H9 (cell line): ENCODE data around the gene JPT2. TPM values are rescaled to one million over a fixed set of nuclear protein-coding genes. Genes with fewer than 3 reads are reported as not detected.

Experiments used
- DNase-seq: peaks from one replicate; pipeline ENCODE4 v3.0.0-alpha.2; 2017
- H2AFZ ChIP-seq: one replicate; pipeline ENCODE4 v1.6.1; 2013; ENCODE audit warnings: mild to moderate bottlenecking, low read length, control low read depth, moderate library complexity
- H2AK5ac ChIP-seq: 2 replicates; pipeline ENCODE4 v1.6.1; 2013; ENCODE audit warnings: low read length, control low read depth, mixed read lengths; ENCODE audit not compliant: insufficient read length
- H2BK120ac ChIP-seq: one replicate; pipeline ENCODE4 v1.6.1; 2013; ENCODE audit warnings: low read depth, mild to moderate bottlenecking, low read length, control low read depth, inconsistent platforms; ENCODE audit not compliant: poor library complexity, severe bottlenecking
- H2BK12ac ChIP-seq: 2 replicates; pipeline ENCODE4 v1.6.1; 2013; ENCODE audit warnings: low read length, control low read depth, mixed read lengths, low read depth; ENCODE audit not compliant: insufficient read length
- H2BK15ac ChIP-seq: 2 replicates; pipeline ENCODE4 v1.6.1; 2013; ENCODE audit warnings: low read depth, low read length, control low read depth
- H2BK20ac ChIP-seq: one replicate; pipeline ENCODE4 v1.6.1; 2013; ENCODE audit warnings: low read depth, mild to moderate bottlenecking, low read length, control low read depth, inconsistent platforms; ENCODE audit not compliant: poor library complexity, severe bottlenecking
- H2BK5ac ChIP-seq: 2 replicates; pipeline ENCODE4 v1.6.1; 2013; ENCODE audit warnings: low read length, control low read depth, mixed read lengths; ENCODE audit not compliant: insufficient read length
- H3K14ac ChIP-seq: 2 replicates; pipeline ENCODE4 v1.6.1; 2013; ENCODE audit warnings: low read length, control low read depth; ENCODE audit not compliant: insufficient read depth
- H3K18ac ChIP-seq: 2 replicates; pipeline ENCODE4 v1.6.1; 2013; ENCODE audit warnings: low read depth, mild to moderate bottlenecking, mixed read lengths, low read length, control low read depth; ENCODE audit not compliant: insufficient read length
- H3K23ac ChIP-seq: 2 replicates; pipeline ENCODE4 v1.6.1; 2013; ENCODE audit warnings: low read length, control low read depth, mixed read lengths, low read depth; ENCODE audit not compliant: insufficient read length
- H3K23me2 ChIP-seq: 2 replicates; pipeline ENCODE4 v1.6.1; 2013; ENCODE audit warnings: low read depth, mild to moderate bottlenecking, mixed read lengths, low read length, control low read depth; ENCODE audit not compliant: insufficient read length, poor library complexity, severe bottlenecking
- H3K27ac ChIP-seq: 2 replicates; pipeline ENCODE4 v1.5.1; 2013; ENCODE audit warnings: low read length, control low read depth, mixed read lengths, low read depth; ENCODE audit not compliant: insufficient read length
- H3K27me3 ChIP-seq: 2 replicates; pipeline ENCODE4 v1.6.1; 2013; ENCODE audit warnings: low read length, control low read depth, inconsistent platforms; ENCODE audit not compliant: insufficient read depth
- H3K4ac ChIP-seq: 2 replicates; pipeline ENCODE4 v1.6.1; 2013; ENCODE audit warnings: low read depth, mild to moderate bottlenecking, control low read depth, inconsistent platforms, low read length, moderate library complexity
- H3K4me1 ChIP-seq: 2 replicates; pipeline ENCODE4 v1.6.1; 2013; ENCODE audit warnings: low read length, control low read depth, inconsistent platforms; ENCODE audit not compliant: insufficient read depth
- H3K4me2 ChIP-seq: 2 replicates; pipeline ENCODE4 v1.6.1; 2013; ENCODE audit warnings: low read length, control low read depth, mixed read lengths; ENCODE audit not compliant: insufficient read length, insufficient read depth
- H3K56ac ChIP-seq: 2 replicates; pipeline ENCODE4 v1.6.1; 2013; ENCODE audit warnings: low read depth, mild to moderate bottlenecking, mixed read lengths, low read length, control low read depth; ENCODE audit not compliant: insufficient read length
- H3K79me1 ChIP-seq: 2 replicates; pipeline ENCODE4 v1.6.1; 2013; ENCODE audit warnings: low read depth, mild to moderate bottlenecking, moderate library complexity, low read length, control low read depth, inconsistent platforms; ENCODE audit not compliant: insufficient read depth, poor library complexity, severe bottlenecking
- H3K79me2 ChIP-seq: 2 replicates; pipeline ENCODE4 v1.6.1; 2013; ENCODE audit warnings: low read length, control low read depth, inconsistent platforms; ENCODE audit not compliant: insufficient read depth
- H3K9ac ChIP-seq: 2 replicates; pipeline ENCODE4 v1.6.1; 2013; ENCODE audit warnings: low read length, control low read depth, mixed read lengths; ENCODE audit not compliant: insufficient read length; ENCODE audit errors: extremely low read depth
- H3K9me3 ChIP-seq: one replicate; pipeline ENCODE4 v1.6.1; 2013; ENCODE audit warnings: low read depth, low read length, inconsistent platforms; ENCODE audit not compliant: control insufficient read depth
- H3T11ph ChIP-seq: one replicate; pipeline ENCODE4 v1.6.1; 2013; ENCODE audit warnings: mild to moderate bottlenecking, low read length, control low read depth, inconsistent platforms
- H4K20me1 ChIP-seq: one replicate; pipeline ENCODE4 v1.6.1; 2013; ENCODE audit not compliant: control insufficient read depth, insufficient read length, insufficient read depth
- H4K5ac ChIP-seq: 2 replicates; pipeline ENCODE4 v1.6.1; 2013; ENCODE audit warnings: low read depth, mild to moderate bottlenecking, mixed read lengths, low read length, control low read depth; ENCODE audit not compliant: insufficient read length
- H4K8ac ChIP-seq: replicated peaks from 2 replicates; pipeline ENCODE4 v1.6.1; 2013; ENCODE audit warnings: low read length, control low read depth, mixed read lengths, low read depth; ENCODE audit not compliant: insufficient read length
- H4K91ac ChIP-seq: 2 replicates; pipeline ENCODE4 v1.6.1; 2013; ENCODE audit warnings: low read depth, mild to moderate bottlenecking, moderate library complexity, mixed read lengths, low read length, control low read depth; ENCODE audit not compliant: insufficient read length
- H3K27ac Mint-ChIP-seq, 3 experiments: 2 replicates in 2 of 3; 3 replicates in 1 of 3; pipeline ENCODE4 v1.8.0; 2020 to 2021; ENCODE audit warnings: mixed read lengths in 3 of 3, mild to moderate bottlenecking in 1 of 3, moderate library complexity in 1 of 3
- H3K27me3 Mint-ChIP-seq: 2 replicates; pipeline ENCODE4 v1.8.0; 2021; ENCODE audit warnings: low read depth, mild to moderate bottlenecking, moderate library complexity, mixed read lengths
- H3K36me3 Mint-ChIP-seq, 3 experiments: 2 replicates in 2 of 3; 3 replicates in 1 of 3; pipeline ENCODE4 v1.8.0; 2020 to 2021; ENCODE audit warnings: low read depth in 3 of 3, mixed read lengths in 3 of 3; ENCODE audit not compliant: insufficient read depth in 1 of 3
- H3K4me1 Mint-ChIP-seq, 2 experiments: 2 replicates each; pipeline ENCODE4 v1.8.0; 2020; ENCODE audit warnings: mixed read lengths in 2 of 2
- H3K4me3 Mint-ChIP-seq, 2 experiments: 2 replicates in 1 of 2; 3 replicates in 1 of 2; pipeline ENCODE4 v1.8.0; 2020 to 2021; ENCODE audit warnings: mild to moderate bottlenecking in 2 of 2, mixed read lengths in 2 of 2, moderate library complexity in 1 of 2
- H3K9me3 Mint-ChIP-seq, 2 experiments: 2 replicates in 1 of 2; 3 replicates in 1 of 2; pipeline ENCODE4 v1.8.0; 2020; ENCODE audit warnings: mild to moderate bottlenecking in 2 of 2, mixed read lengths in 2 of 2, moderate library complexity in 1 of 2
- WGBS: extraction: QIAGEN DNeasy Blood & Tissue Kit; methylation state at CpG from one replicate; pipeline ENCODE4 v1.1.7; 2013; ENCODE audit warnings: missing lambda C conversion rate, low lambda C conversion rate, mixed read lengths; ENCODE audit not compliant: insufficient read length; ENCODE audit errors: extremely low coverage; 5-methylcytosine and 5-hydroxymethylcytosine counted together
- total RNA-seq: library from RNA; stranded (reverse); gene quantifications from 2 replicates; pipeline ENCODE4 v1.2.1, GENCODE V29; 2021
- TF ChIP-seq, protein P1 (sequence below): fragments of 200-600 bp; sonication (generic); conservative IDR thresholded peaks from 3 replicates; pipeline ENCODE4 v1.8.0; 2021; ENCODE audit warnings: antibody characterized with exemption, mild to moderate bottlenecking

Gene JPT2
- total RNA-seq, 1 experiment from 2014 or later, result 206 TPM

DNA sequence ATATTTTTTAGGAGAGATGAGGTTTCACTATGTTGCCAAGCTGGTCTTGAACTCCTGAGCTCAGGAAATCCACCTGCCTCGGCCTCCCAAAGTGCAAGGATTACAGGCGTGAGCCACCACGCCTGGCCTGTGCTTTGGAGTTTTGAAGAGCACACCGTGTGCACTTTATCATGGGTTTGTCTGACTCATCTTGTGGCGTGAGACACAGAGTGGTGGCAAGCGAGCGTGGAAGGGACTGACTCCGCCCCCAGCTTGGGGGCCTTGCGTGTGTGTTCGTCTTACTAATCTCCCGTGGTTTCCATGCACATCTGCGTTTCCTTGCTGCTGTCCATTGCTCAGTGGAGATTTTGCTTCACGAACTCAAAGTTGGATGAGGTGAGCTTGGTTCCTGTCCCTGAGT is 43.0 kb upstream of the JPT2 start:
- Histone ChIP-seq H2BK12ac (no peak overlapping the region), H3K9me3 (no peaks in the 10 kb centered on the region), H2BK120ac (no peak overlapping the region), H3K18ac (no peak overlapping the region), H3K56ac (no peak overlapping the region), H4K5ac (no peak overlapping the region), H3K27me3 (no peaks in the 10 kb centered on the region), H3K23ac (no peak overlapping the region), H2AK5ac (no peak overlapping the region), H3K23me2 (no peaks in the 10 kb centered on the region), H4K20me1 (peaks cover 2% of the 10 kb centered on the region), H2BK20ac (no peak overlapping the region), H3T11ph (no peak overlapping the region), H3K79me2 (peaks cover 2% of the 10 kb centered on the region; the same call in 1 of the 2 replicates), H3K27ac (no peak overlapping the region), H4K8ac (no peak overlapping the region), H3K9ac (no peak overlapping the region), H3K4me1 (no peaks in the 10 kb centered on the region), H2BK15ac (no peak overlapping the region), H3K79me1 (peaks cover 7% of the 10 kb centered on the region), H3K4ac (no peak overlapping the region), H2AFZ (no peak overlapping the region), H3K4me2 (no peak overlapping the region), H3K14ac (no peak overlapping the region), H4K91ac (no peak overlapping the region), H2BK5ac (no peak overlapping the region)
- no CpG with 5 or more reads among the region's 13 CpGs for WGBS
- DNase-seq, result no peak
- Mint-ChIP-seq H3K4me3 (no peak overlapping the region), H3K4me1 (no peaks in the 10 kb centered on the region), H3K9me3 (no peaks in the 10 kb centered on the region), H3K27me3 (no peaks in the 10 kb centered on the region), H3K27ac (no peak overlapping the region), H3K36me3 (peaks cover 32 to 73% (median 42%) of the 10 kb centered on the region in 3 experiments; a peak in 6 of 7 replicates)
- TF ChIP-seq, protein P1, sequence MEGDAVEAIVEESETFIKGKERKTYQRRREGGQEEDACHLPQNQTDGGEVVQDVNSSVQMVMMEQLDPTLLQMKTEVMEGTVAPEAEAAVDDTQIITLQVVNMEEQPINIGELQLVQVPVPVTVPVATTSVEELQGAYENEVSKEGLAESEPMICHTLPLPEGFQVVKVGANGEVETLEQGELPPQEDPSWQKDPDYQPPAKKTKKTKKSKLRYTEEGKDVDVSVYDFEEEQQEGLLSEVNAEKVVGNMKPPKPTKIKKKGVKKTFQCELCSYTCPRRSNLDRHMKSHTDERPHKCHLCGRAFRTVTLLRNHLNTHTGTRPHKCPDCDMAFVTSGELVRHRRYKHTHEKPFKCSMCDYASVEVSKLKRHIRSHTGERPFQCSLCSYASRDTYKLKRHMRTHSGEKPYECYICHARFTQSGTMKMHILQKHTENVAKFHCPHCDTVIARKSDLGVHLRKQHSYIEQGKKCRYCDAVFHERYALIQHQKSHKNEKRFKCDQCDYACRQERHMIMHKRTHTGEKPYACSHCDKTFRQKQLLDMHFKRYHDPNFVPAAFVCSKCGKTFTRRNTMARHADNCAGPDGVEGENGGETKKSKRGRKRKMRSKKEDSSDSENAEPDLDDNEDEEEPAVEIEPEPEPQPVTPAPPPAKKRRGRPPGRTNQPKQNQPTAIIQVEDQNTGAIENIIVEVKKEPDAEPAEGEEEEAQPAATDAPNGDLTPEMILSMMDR, result no peak
